IMR-90 (cell line): ENCODE measurements around the gene SERPINB11. TPM values are rescaled to one million over a fixed set of nuclear protein-coding genes. Genes with fewer than 3 reads are reported as not detected.

Experiments
- ATAC-seq: fragments of 200-7000 bp; cut with Tn5 transposase; 2 replicates; pipeline ENCODE4 v1.9.1; 2020; ENCODE audit warnings: low read depth, mild to moderate bottlenecking, moderate library complexity
- BruUV-seq: library from RNA; stranded (reverse); fragments of 400-500 nt; replicated peaks from 2 replicates; lab custom pipeline; 2021; lab: Mats Ljungman, UMichigan
- CTCF ChIA-PET: fragments of 300-600 bp; formaldehyde crosslinking; extraction: SDS; loops from one replicate; lab custom pipeline; 2021; ENCODE audit warnings: antibody characterized with exemption; lab: Yijun Ruan, JAX
- POLR2A ChIA-PET: fragments of 300-600 bp; sonication (Branson Sonifier 250); formaldehyde crosslinking; loops from one replicate; lab custom pipeline; 2022; ENCODE audit warnings: antibody characterized with exemption; ENCODE audit not compliant: unreplicated experiment; lab: Charles Lee
- DNase-seq: peaks from one replicate; pipeline ENCODE4 v3.0.0; 2013
- H2AFZ ChIP-seq: replicated peaks from 2 replicates; pipeline ENCODE3; 2013; ENCODE audit warnings: low read length, mild to moderate bottlenecking; ENCODE audit not compliant: poor library complexity
- H2AK5ac ChIP-seq: 2 replicates; pipeline ENCODE4 v1.6.1; 2013; ENCODE audit warnings: low read depth, low read length, inconsistent platforms
- H2AK9ac ChIP-seq: replicated peaks from 2 replicates; pipeline ENCODE3; 2013; ENCODE audit warnings: mild to moderate bottlenecking, low read depth, low read length, moderate library complexity; ENCODE audit not compliant: poor library complexity
- H2BK120ac ChIP-seq: 2 replicates; pipeline ENCODE4 v1.6.1; 2013; ENCODE audit warnings: low read depth, low read length, inconsistent platforms
- H2BK15ac ChIP-seq: 3 replicates; pipeline ENCODE4 v1.6.1; 2013; ENCODE audit warnings: low read depth, low read length, inconsistent platforms
- H2BK20ac ChIP-seq: 2 replicates; pipeline ENCODE4 v1.6.1; 2013; ENCODE audit warnings: low read depth, mild to moderate bottlenecking, inconsistent platforms, low read length, moderate library complexity
- H2BK5ac ChIP-seq: 2 replicates; pipeline ENCODE4 v1.6.1; 2013; ENCODE audit warnings: mild to moderate bottlenecking, low read depth, low read length, inconsistent platforms; ENCODE audit not compliant: poor library complexity, severe bottlenecking
- H3K14ac ChIP-seq: replicated peaks from 2 replicates; pipeline ENCODE4 v1.6.1; 2013; ENCODE audit warnings: low read depth, low read length, inconsistent platforms
- H3K18ac ChIP-seq: 2 replicates; pipeline ENCODE4 v1.6.1; 2013; ENCODE audit warnings: low read depth, low read length, control low read depth
- H3K23ac ChIP-seq: 2 replicates; pipeline ENCODE4 v1.6.1; 2013; ENCODE audit warnings: low read depth, low read length, inconsistent platforms
- H3K27ac ChIP-seq: 2 replicates; pipeline ENCODE4 v1.5.1; 2013; ENCODE audit warnings: mild to moderate bottlenecking, control low read depth, low read length; ENCODE audit not compliant: insufficient read depth
- H3K27me3 ChIP-seq: 2 replicates; pipeline ENCODE4 v1.6.1; 2013; ENCODE audit warnings: low read length; ENCODE audit not compliant: control insufficient read depth, insufficient read depth
- H3K36me3 ChIP-seq: 2 replicates; pipeline ENCODE4 v1.6.1; 2013; ENCODE audit warnings: low read length, mixed read lengths; ENCODE audit not compliant: control insufficient read depth, insufficient read depth
- H3K4ac ChIP-seq: 2 replicates; pipeline ENCODE4 v1.6.1; 2013; ENCODE audit warnings: low read depth, low read length, inconsistent platforms
- H3K4me1 ChIP-seq: 2 replicates; pipeline ENCODE4 v1.6.1; 2013; ENCODE audit warnings: low read length, mixed read lengths; ENCODE audit not compliant: control insufficient read depth, insufficient read depth
- H3K4me2 ChIP-seq: 2 replicates; pipeline ENCODE4 v1.6.1; 2013; ENCODE audit warnings: low read depth, mild to moderate bottlenecking, control low read depth, low read length, moderate library complexity
- H3K4me3 ChIP-seq: 2 replicates; pipeline ENCODE4 v1.5.1; 2013; ENCODE audit warnings: low read depth, mild to moderate bottlenecking, control low read depth, low read length, moderate library complexity; ENCODE audit not compliant: insufficient read depth
- H3K56ac ChIP-seq: 2 replicates; pipeline ENCODE4 v1.6.1; 2013; ENCODE audit warnings: low read length, inconsistent platforms; ENCODE audit not compliant: insufficient read depth; ENCODE audit errors: extremely low read depth
- H3K79me1 ChIP-seq, 2 experiments: 2 replicates each; pipeline ENCODE4 v1.6.1; 2013; ENCODE audit warnings: low read length in 2 of 2, inconsistent platforms in 1 of 2, low read depth in 1 of 2
- H3K9ac ChIP-seq: 2 replicates; pipeline ENCODE4 v1.6.1; 2013; ENCODE audit warnings: low read depth, low read length, control low read depth
- H3K9me1 ChIP-seq: 2 replicates; pipeline ENCODE4 v1.6.1; 2013; ENCODE audit warnings: low read length, inconsistent platforms; ENCODE audit not compliant: insufficient read depth
- H3K9me3 ChIP-seq: 2 replicates; pipeline ENCODE4 v1.6.1; 2013; ENCODE audit warnings: low read length; ENCODE audit not compliant: control insufficient read depth, insufficient read depth
- H4K20me1 ChIP-seq: 2 replicates; pipeline ENCODE4 v1.6.1; 2013; ENCODE audit warnings: low read length, inconsistent platforms; ENCODE audit not compliant: insufficient read depth
- H4K5ac ChIP-seq: 2 replicates; pipeline ENCODE4 v1.6.1; 2013; ENCODE audit warnings: mild to moderate bottlenecking, low read depth, low read length, control low read depth
- H4K8ac ChIP-seq, 2 experiments: 2 replicates each; pipeline ENCODE4 v1.6.1; 2013; ENCODE audit warnings: low read depth in 2 of 2, low read length in 2 of 2, control low read depth in 1 of 2, inconsistent platforms in 1 of 2
- H4K91ac ChIP-seq: 2 replicates; pipeline ENCODE4 v1.6.1; 2013; ENCODE audit warnings: low read depth, low read length, inconsistent platforms; ENCODE audit not compliant: insufficient read depth
- BHLHE40 ChIP-seq: fragments of 150-350 bp; IDR thresholded peaks from 2 replicates; pipeline ENCODE4 v1.6.1; 2016; ENCODE audit warnings: mild to moderate bottlenecking, low read depth, low read length
- CEBPB ChIP-seq: IDR thresholded peaks from 2 replicates; pipeline ENCODE4 v1.6.1; 2012; ENCODE audit warnings: low read depth, low read length, improper control_type of control experiment
- CTCF ChIP-seq: conservative IDR thresholded peaks from 2 replicates; pipeline ENCODE4 v1.5.1; 2012; ENCODE audit warnings: mild to moderate bottlenecking, low read depth, low read length, improper control_type of control experiment
- ELK1 ChIP-seq: fragments of 150-350 bp; IDR thresholded peaks from 2 replicates; pipeline ENCODE4 v1.6.1; 2016; ENCODE audit warnings: low read depth, mild to moderate bottlenecking, low read length, moderate library complexity, borderline replicate concordance
- FOS ChIP-seq: fragments of 150-350 bp; IDR thresholded peaks from 2 replicates; pipeline ENCODE4 v1.6.1; 2016; ENCODE audit warnings: low read depth, low read length
- MAFK ChIP-seq: IDR thresholded peaks from 2 replicates; pipeline ENCODE4 v1.6.1; 2012; ENCODE audit warnings: low read depth, low read length, improper control_type of control experiment
- MAZ ChIP-seq: IDR thresholded peaks from 2 replicates; pipeline ENCODE4 v1.6.1; 2012; ENCODE audit warnings: low read depth, mild to moderate bottlenecking, low read length, improper control_type of control experiment, moderate library complexity, borderline replicate concordance
- MXI1 ChIP-seq: IDR thresholded peaks from 2 replicates; pipeline ENCODE4 v1.6.1; 2012; ENCODE audit warnings: low read depth, mild to moderate bottlenecking, low read length, moderate library complexity, borderline replicate concordance
- NFE2L2 ChIP-seq: fragments of 150-350 bp; IDR thresholded peaks from 2 replicates; pipeline ENCODE4 v1.6.1; 2016; ENCODE audit warnings: low read depth, mild to moderate bottlenecking, low read length
- POLR2A ChIP-seq: IDR thresholded peaks from 2 replicates; pipeline ENCODE4 v1.6.1; 2012; ENCODE audit warnings: mild to moderate bottlenecking, low read depth, low read length
- RAD21 ChIP-seq: IDR thresholded peaks from 2 replicates; pipeline ENCODE4 v1.6.1; 2012; ENCODE audit warnings: low read length, improper control_type of control experiment
- RCOR1 ChIP-seq: IDR thresholded peaks from 2 replicates; pipeline ENCODE4 v1.6.1; 2012; ENCODE audit warnings: mild to moderate bottlenecking, low read length, improper control_type of control experiment; ENCODE audit not compliant: insufficient replicate concordance
- RFX5 ChIP-seq: IDR thresholded peaks from 2 replicates; pipeline ENCODE4 v1.8.0; 2012; ENCODE audit warnings: low read depth, mild to moderate bottlenecking, low read length, moderate library complexity
- SMC3 ChIP-seq: fragments of 150-350 bp; IDR thresholded peaks from 2 replicates; pipeline ENCODE4 v1.6.1; 2016; ENCODE audit warnings: low read depth, mild to moderate bottlenecking, antibody characterized with exemption, low read length, moderate library complexity
- USF2 ChIP-seq: fragments of 150-350 bp; IDR thresholded peaks from 2 replicates; pipeline ENCODE4 v1.6.1; 2017; ENCODE audit warnings: mild to moderate bottlenecking, antibody characterized with exemption, low read length, low read depth
- WGBS, 2 experiments: methylation state at CpG; one replicate each; pipeline versions ENCODE4 v1.1.5 to v1.1.7; 2013; ENCODE audit warnings: missing lambda C conversion rate in 2 of 2; ENCODE audit not compliant: insufficient read length in 1 of 2; ENCODE audit errors: extremely low coverage in 2 of 2; 5-methylcytosine and 5-hydroxymethylcytosine counted together
- dilution Hi-C: fragments of 300-500 bp; cut with HindIII; formaldehyde crosslinking; loops from one replicate; pipeline ENCODE4 v1.14.3; 2018; ENCODE audit warnings: low sequenced_read_pairs; ENCODE audit not compliant: unreplicated experiment
- in situ Hi-C: fragments of 300-500 bp; cut with MboI; formaldehyde crosslinking; loops from 3 replicates; pipeline ENCODE4 v1.14.3; 2019; ENCODE audit warnings: low sequenced_read_pairs, inconsistent platforms, mixed read lengths
- intact Hi-C: fragments of 100-400 bp; cut with micrococcal nuclease; formaldehyde crosslinking; loops from 2 replicates; pipeline ENCODE4 v1.10.0; 2022
- polyA plus RNA-seq, 3 experiments: library from polyadenylated mRNA; depleted of rRNA; stranded (reverse); fragments of >200 nt; gene quantifications; 2 replicates each; pipeline ENCODE4 v1.2.3, GENCODE V29; 2012; ENCODE audit warnings: low replicate concordance in 1 of 3
- total RNA-seq: library from RNA; depleted of rRNA; stranded (reverse); fragments of >200 nt; gene quantifications from 2 replicates; pipeline ENCODE4 v1.2.3, GENCODE V29; 2012

SERPINB11 gene
- total and polyA plus RNA-seq, 2 of the 4 experiments (the other 2 are of a cell fraction) = 0.12 to 0.18 TPM

GRCh38 chr18:63679820-63680606 lies 22.7 kb upstream of the SERPINB11 start:
- DNase-seq (no peak), ATAC-seq (no peak)
- H2AFZ ChIP-seq = no peak overlapping the region
- H4K20me1 ChIP-seq = no peaks in the 10 kb centered on the region
- no peak overlapping the region for H3K27ac ChIP-seq
- no peaks in the 10 kb centered on the region; the same call in 1 of the 2 replicates for H3K9me1 ChIP-seq
- H3K4ac ChIP-seq = no peak overlapping the region
- BruUV-seq = no TSS peak
- POLR2A ChIA-PET = no interaction called here
- no peak overlapping the region for H4K5ac ChIP-seq
- no peak overlapping the region for H2AK9ac ChIP-seq
- no peaks in the 10 kb centered on the region for H3K27me3 ChIP-seq
- intact Hi-C loops = no loop called here
- CTCF ChIA-PET = no interaction called here
- no peak overlapping the region for H3K14ac ChIP-seq
- H4K8ac ChIP-seq = no peak overlapping the region
- no peak overlapping the region for H2BK5ac ChIP-seq
- H3K23ac ChIP-seq = no peak overlapping the region
- in situ Hi-C loops = no loop called here
- H3K79me1 ChIP-seq = no peaks in the 10 kb centered on the region
- no peak overlapping the region for H3K4me3 ChIP-seq
- H3K9me3 ChIP-seq = no peaks in the 10 kb centered on the region
- no peak overlapping the region for H3K4me2 ChIP-seq
- H2AK5ac ChIP-seq = no peak overlapping the region
- no peak overlapping the region for H2BK20ac ChIP-seq
- dilution Hi-C loops = no loop called here
- no peak overlapping the region for H3K18ac ChIP-seq
- H4K91ac ChIP-seq = no peak overlapping the region
- no peak overlapping the region for H2BK15ac ChIP-seq
- H3K9ac ChIP-seq = no peak overlapping the region
- no peak overlapping the region for H2BK120ac ChIP-seq
- no peaks in the 10 kb centered on the region; the same call in 1 of the 2 replicates for H3K4me1 ChIP-seq
- no peaks in the 10 kb centered on the region for H3K36me3 ChIP-seq
- H3K56ac ChIP-seq = no peak overlapping the region
- WGBS, 2 experiments = 50% methylated on average over 1 of the region's 5 CpGs; no CpG with 5 or more reads in 1 of the 2 experiments
- TF ChIP-seq MAZ (no peak), RFX5 (no peak), MXI1 (no peak), ELK1 (no peak), USF2 (no peak), BHLHE40 (no peak), MAFK (no peak), POLR2A (no peak), CEBPB (no peak), NFE2L2 (no peak), RCOR1 (no peak), FOS (no peak), RAD21 (no peak), SMC3 (no peak), CTCF (no peak)
